ENCODE measurements around the gene AGBL1.

DNA sequence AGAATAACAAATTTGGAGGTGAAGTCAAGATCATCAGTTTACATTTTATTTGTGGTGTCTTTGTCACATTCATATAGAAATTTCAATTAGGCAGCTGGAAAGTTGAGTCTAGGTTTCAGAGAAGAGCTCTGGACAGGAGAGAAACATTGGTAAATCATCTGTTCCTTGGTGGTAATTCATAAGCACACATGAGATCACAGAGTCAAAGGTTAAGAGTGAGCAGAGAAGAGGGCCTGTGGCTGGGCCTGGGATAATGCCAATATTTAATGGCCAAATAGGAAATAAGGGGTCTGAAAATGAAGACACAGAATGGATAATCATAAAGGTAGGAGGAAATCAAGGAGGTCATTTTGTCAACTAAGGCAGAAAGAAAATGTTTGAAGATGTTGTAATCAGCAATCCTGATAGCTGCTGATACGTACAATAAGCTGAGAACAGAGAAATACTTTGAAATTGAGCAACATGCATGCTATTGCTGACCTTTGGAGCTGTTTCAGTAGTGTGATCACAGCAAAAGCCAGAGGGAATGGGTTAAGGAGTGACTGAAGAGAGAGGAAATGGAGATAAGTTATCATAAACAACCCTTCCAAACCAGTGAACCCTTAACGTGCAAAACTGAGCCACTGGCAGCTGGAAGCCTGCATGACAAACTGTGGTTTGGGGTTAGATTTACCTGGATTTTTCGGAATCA, 692.8 kb downstream of the AGBL1 start:
- TF ChIP-seq, protein P1, sequence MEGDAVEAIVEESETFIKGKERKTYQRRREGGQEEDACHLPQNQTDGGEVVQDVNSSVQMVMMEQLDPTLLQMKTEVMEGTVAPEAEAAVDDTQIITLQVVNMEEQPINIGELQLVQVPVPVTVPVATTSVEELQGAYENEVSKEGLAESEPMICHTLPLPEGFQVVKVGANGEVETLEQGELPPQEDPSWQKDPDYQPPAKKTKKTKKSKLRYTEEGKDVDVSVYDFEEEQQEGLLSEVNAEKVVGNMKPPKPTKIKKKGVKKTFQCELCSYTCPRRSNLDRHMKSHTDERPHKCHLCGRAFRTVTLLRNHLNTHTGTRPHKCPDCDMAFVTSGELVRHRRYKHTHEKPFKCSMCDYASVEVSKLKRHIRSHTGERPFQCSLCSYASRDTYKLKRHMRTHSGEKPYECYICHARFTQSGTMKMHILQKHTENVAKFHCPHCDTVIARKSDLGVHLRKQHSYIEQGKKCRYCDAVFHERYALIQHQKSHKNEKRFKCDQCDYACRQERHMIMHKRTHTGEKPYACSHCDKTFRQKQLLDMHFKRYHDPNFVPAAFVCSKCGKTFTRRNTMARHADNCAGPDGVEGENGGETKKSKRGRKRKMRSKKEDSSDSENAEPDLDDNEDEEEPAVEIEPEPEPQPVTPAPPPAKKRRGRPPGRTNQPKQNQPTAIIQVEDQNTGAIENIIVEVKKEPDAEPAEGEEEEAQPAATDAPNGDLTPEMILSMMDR (IDR thresholded peaks at IDR 0.05; ENCODE audit: insufficient read depth, low read length, poor library complexity, severe bottlenecking), result no peak
- TF ChIP-seq EZH2phosphoT487 (conservative IDR thresholded peaks at IDR 0.05; ENCODE audit: low read length), result no peak

Data from SU-DHL-6 (cell line).